HG02981 (cell line): ENCODE measurements around the gene FOLH1.
"Not testable (repeated sequence)": the region's sequence is repeated elsewhere in the genome, so short reads cannot be mapped to it uniquely, and the experiment has no call there.

Experiments used
- ATAC-seq: cut with Tn5 transposase; IDR thresholded peaks from one replicate; pipeline ENCODE4 v1.9.1; 2021; ENCODE audit warnings: mild to moderate bottlenecking, moderate library complexity; ENCODE audit not compliant: unreplicated experiment

The FOLH1 gene

GRCh38 chr11:49184756-49185155, 23.6 kb downstream of the FOLH1 start:
- ATAC-seq, result not testable (repeated sequence)

GRCh38 chr11:49177936-49178335, 30.5 kb downstream of the FOLH1 start:
- ATAC-seq, result not testable (repeated sequence)

GRCh38 chr11:49175378-49175777, 33.0 kb downstream of the FOLH1 start:
- ATAC-seq, result not testable (repeated sequence)

GRCh38 chr11:49174691-49175366, 33.6 kb downstream of the FOLH1 start:
- not testable (repeated sequence) for ATAC-seq

GRCh38 chr11:49171613-49172012, 36.8 kb downstream of the FOLH1 start:
- ATAC-seq, result not testable (repeated sequence)

- not testable (repeated sequence) for ATAC-seq
These were observed 38.8 kb downstream of the FOLH1 start for GRCh38 chr11:49169579-49169978.

GRCh38 chr11:49168992-49169391, 39.4 kb downstream of the FOLH1 start:
- ATAC-seq, result not testable (repeated sequence)

- no peak for ATAC-seq
These were observed 57.2 kb downstream of the FOLH1 start for GRCh38 chr11:49151211-49151610.

- not testable (repeated sequence) for ATAC-seq
These were observed 106.0 kb downstream of the FOLH1 start for GRCh38 chr11:49102356-49102755.
